Uterus (tissue), 2 donors: ENCODE data around the gene EVL.

Source experiments
- CTCF ChIP-seq, 4 experiments: fragments of 200-600 bp in 2 of 4; fragments of 450-650 bp in 2 of 4; sonication (generic) in 2 of 4; IDR thresholded peaks; one replicate each; pipeline ENCODE4 v1.5.1; 2016 to 2019; ENCODE audit warnings: antibody characterized with exemption in 4 of 4, mild to moderate bottlenecking in 2 of 4, moderate library complexity in 1 of 4
- POLR2A ChIP-seq, 2 donors: fragments of 450-650 bp; IDR thresholded peaks; one replicate each; pipeline ENCODE4 v1.6.1; 2016; ENCODE audit warnings: antibody characterized with exemption in 2 of 2, mild to moderate bottlenecking in 1 of 2, moderate library complexity in 1 of 2

- no peak for TF ChIP-seq CTCF (IDR thresholded peaks at IDR 0.05)
- no peak for TF ChIP-seq POLR2A (IDR thresholded peaks at IDR 0.05)
Measured at GRCh38 chr14:100018482-100018881, 46.7 kb upstream of the EVL start.
